LoVo (cell line): ENCODE data around the gene CPNE5.
A peak's percentile ranks its signal among the peaks of the same experiment; 100 is the strongest.

ENCODE experiments used
- DNase-seq: peaks from one replicate; pipeline ENCODE4 v3.0.0-alpha.2; 2016; ENCODE audit warnings: low spot score

The CPNE5 gene

GRCh38 chr6:36857325-36857724 is 18.1 kb upstream of the CPNE5 start:
- no peak for DNase-seq

GRCh38 chr6:36856277-36856676 is 17.0 kb upstream of the CPNE5 start:
- no peak for DNase-seq

- DNase-seq: no peak
Measured at GRCh38 chr6:36855750-36856149, 16.5 kb upstream of the CPNE5 start.

- no peak for DNase-seq
Measured at GRCh38 chr6:36853325-36853724, 14.1 kb upstream of the CPNE5 start.

GRCh38 chr6:36852481-36853147 is 13.4 kb upstream of the CPNE5 start:
- no peak for DNase-seq

GRCh38 chr6:36851626-36852025 is 12.4 kb upstream of the CPNE5 start:
- no peak for DNase-seq

- peak; percentile 55 for DNase-seq
Measured at GRCh38 chr6:36851149-36851614, 11.9 kb upstream of the CPNE5 start.

GRCh38 chr6:36850021-36850420 is 10.8 kb upstream of the CPNE5 start:
- no peak for DNase-seq

GRCh38 chr6:36848658-36849441 is 9.6 kb upstream of the CPNE5 start:
- no peak for DNase-seq

- no peak for DNase-seq
Measured at GRCh38 chr6:36847991-36848390, 8.7 kb upstream of the CPNE5 start.

GRCh38 chr6:36847152-36847551 is 7.9 kb upstream of the CPNE5 start:
- DNase-seq: no peak

- DNase-seq: no peak
Measured at GRCh38 chr6:36845233-36845632, 6.0 kb upstream of the CPNE5 start.

- DNase-seq: no peak
Measured at GRCh38 chr6:36844232-36845170, 5.3 kb upstream of the CPNE5 start.

GRCh38 chr6:36843170-36843569 is 3.9 kb upstream of the CPNE5 start:
- no peak for DNase-seq

GRCh38 chr6:36841756-36842155 is 2.5 kb upstream of the CPNE5 start:
- DNase-seq: no peak

GRCh38 chr6:36840432-36841403 is 1.5 kb upstream of the CPNE5 start:
- no peak for DNase-seq

GRCh38 chr6:36839749-36840431 is 646 bp upstream of the CPNE5 start:
- peak; percentile 5 for DNase-seq

GRCh38 chr6:36837686-36838085 is 1.6 kb downstream of the CPNE5 start:
- DNase-seq: no peak

GRCh38 chr6:36837022-36837339 is 2.3 kb downstream of the CPNE5 start:
- DNase-seq: no peak

GRCh38 chr6:36836111-36837021 is 2.9 kb downstream of the CPNE5 start:
- no peak for DNase-seq
